ENCODE measurements around the gene ZNF784. TPM values are rescaled to one million over a fixed set of nuclear protein-coding genes. Genes with fewer than 3 reads are reported as not detected.

Gene ZNF784, protein sequence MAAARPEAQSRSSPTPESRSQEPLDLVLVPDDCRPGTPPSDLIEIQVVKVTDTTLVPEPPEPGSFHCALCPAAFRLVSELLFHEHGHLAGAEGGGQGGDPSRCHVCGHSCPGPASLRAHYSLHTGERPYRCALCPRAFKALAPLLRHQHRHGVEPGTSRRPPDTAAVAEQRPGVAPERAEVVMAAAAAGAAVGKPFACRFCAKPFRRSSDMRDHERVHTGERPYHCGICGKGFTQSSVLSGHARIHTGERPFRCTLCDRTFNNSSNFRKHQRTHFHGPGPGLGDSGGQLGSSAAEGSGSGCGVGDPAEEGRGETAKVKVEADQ
- 5.3 TPM for polyA plus RNA-seq (2013, experiment 1 of 2; ENCODE audit: insufficient read length)
- 5.5 TPM for polyA plus RNA-seq (2013, experiment 2 of 2; ENCODE audit: insufficient read length)

DNA sequence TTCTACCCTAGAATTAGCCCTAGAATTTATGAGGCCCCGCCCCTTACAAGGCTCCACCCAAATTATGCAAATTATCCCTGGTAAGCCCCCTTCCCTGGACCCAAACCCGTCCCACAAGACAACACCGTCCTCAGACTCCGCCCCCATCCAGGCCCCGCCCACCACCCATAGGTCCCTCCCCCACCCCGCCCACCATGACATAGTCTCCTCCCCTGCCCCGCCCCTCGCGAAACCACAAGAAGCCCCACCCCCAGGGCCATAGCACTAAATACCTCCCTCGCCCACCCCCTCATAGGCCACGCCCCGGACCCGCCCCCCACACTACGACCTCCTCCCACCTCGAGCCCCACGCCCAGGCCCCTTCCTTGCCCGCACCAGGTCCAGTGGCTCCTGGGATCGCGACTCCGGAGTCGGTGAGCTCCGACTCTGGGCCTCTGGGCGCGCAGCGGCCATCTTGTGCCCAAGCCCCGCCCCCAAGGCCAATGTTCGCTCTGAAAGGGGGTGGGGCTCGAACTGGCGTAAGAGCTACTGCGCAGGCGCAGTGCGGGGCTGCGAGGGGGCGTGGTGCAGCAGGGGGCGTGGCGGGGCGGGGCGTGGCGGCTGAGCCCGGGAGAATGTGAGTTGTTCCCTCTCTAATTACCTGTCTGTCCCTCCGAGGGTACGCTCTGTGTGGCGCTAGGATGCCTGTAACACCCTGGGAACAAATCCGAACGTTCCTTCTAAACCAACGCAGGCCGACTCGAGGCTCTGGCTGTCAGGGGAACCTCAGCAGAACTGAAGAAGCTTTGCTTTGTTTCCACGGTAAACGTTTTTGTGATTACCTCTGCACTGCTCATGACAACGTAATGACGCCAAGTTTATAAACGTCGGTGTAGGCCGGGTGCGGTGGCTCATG is at the start of gene ZNF784:
ZNF784 (minus strand) TSS at position 458 of the 895 bp plus-strand sequence; CDS start at position 453, 5 bp downstream.
- peak; percentile 94 for DNase-seq

DNA sequence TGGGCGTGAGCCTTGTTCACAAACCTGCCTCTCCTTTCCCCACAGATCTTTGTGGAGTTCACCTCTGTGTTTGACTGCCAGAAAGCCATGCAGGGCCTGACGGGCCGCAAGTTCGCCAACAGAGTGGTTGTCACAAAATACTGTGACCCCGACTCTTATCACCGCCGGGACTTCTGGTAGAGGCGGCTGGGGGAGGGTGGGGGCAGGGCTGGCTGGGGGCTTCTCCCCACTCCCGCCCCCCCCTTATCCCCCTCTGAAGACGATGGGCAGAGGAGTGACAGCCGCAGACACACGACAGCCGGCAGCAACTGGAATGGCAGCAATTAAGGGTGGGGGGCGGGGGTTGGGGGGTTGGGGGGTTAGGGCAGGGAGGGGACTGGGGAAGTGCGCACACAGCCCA is 49.5 kb upstream of the ZNF784 start:
- DNase-seq = no peak

DNA sequence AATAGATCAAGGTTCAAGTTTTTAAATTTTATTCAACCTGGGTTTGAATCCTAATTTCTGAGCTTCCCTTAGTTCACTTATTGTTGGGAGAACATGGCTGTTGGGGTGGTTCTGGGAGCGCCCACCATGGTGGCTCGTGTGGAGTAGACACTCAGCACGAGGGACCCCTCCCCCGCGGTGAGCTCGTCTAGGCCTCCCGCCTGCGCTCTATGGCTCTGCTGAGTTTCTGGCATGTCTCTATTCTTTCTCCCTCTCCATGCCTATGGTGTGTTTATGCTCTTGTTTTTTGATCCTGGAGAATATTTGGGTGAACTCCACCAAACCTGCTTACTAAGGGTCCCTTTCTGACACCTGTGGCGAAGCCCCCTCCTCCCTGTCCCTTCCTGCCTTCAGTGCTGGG is 49.1 kb upstream of the ZNF784 start:
- no peak for DNase-seq

DNA sequence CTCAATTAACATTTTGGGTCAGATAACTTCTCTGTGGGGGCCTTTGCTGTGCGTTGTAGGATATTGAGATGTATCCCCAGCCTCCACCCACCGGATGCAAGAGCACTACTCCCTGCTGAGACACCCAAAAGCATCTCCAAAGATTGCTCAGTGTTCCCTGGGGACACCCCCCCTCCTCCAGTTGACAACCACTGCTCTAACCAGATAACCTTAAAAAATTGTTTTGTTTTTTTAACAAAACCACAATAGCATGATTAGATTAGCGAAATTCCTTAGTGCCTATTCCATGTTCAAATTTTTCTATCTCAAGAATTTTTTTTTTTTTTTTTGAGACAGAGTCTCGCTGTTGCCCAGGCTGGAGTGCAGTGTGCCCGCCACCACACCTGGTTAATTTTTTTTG is 48.1 kb upstream of the ZNF784 start:
- DNase-seq = peak; percentile 46

DNA sequence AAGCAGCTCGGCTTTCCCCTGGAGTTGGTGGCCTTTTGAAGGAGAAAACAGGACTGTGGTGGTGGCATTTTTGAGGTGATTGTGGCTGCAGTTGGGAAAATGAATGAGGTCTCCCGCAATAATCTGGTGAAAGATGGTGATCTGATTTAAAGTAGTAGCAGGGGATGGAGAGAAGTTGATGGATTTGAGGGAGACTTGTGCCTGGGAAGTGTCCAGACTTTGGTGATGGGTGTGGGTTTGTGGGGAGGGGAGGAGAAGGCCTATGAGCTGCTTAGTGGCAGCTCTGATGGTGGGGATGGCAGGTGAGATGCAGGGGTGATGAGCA is 46.6 kb upstream of the ZNF784 start:
- no peak for DNase-seq

DNA sequence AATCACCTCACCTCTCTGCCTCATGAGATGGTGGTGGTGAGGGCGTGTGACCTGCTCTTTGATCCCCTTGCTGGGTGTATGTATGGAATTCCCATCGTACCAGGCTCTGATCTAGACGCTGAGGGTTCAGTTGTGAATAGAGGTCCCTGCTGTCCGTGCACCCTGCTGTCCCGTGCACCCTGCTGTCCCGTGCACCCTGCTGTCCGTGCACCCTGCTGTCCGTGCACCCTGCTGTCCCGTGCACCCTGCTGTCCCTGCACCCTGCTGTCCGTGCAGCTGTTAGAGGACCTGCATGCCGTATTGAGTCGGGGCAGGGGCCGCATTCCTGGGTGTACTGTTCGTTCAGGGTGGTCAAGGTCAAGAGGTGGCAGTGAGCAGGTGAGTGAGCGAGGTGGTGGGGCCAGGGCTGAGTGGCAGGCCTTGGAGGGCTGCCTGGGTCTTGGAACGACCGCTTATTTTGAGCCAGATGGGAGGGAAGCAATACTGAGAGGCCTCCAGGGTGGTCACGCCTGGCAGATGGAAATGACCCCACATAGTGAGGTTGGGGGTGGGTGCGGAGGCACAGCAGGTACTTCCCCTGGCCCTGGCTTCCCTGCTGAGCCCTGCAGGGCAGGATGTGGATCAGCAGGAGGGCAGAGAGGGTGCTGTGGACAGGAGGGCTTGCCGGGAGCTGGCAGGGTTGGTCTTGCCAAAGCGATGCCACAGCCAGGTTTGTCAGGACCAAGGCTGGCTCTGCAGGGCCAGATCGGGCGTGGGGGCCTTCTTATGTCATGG is 46.1 kb upstream of the ZNF784 start:
- DNase-seq = no peak

GRCh38 chr19:55669418-55670279 is 45.3 kb upstream of the ZNF784 start:
- no peak for DNase-seq

DNA sequence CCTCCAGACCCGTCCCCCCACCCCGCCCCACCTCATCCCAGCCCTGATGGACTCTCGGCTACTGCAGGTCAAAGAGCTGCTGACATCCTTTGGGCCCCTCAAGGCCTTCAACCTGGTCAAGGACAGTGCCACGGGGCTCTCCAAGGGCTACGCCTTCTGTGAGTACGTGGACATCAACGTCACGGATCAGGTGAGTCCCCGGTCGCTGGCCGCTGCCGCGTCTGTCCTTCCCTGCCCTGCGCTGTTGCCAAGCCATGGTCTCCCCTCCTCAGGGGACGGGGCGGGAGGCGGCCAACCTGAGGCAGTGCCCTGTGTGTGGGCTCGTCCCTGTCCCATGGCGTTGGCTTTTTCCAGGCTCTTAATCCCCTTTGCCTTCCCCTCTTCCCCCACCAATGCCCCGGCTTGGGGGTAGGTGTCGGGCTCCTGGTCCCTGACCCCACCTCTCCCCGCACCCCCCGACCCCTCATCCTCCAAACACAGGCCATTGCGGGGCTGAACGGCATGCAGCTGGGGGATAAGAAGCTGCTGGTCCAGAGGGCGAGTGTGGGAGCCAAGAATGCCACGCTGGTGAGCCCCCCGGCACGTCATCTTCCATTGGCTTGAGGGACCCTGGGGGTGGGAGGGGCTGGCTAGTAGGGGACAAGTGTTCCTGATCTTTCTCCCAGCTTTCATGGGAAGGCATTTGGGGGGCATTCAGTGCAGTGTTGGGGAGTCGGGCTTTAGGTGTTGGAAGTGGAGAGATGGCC is 44.4 kb upstream of the ZNF784 start:
- no peak for DNase-seq

DNA sequence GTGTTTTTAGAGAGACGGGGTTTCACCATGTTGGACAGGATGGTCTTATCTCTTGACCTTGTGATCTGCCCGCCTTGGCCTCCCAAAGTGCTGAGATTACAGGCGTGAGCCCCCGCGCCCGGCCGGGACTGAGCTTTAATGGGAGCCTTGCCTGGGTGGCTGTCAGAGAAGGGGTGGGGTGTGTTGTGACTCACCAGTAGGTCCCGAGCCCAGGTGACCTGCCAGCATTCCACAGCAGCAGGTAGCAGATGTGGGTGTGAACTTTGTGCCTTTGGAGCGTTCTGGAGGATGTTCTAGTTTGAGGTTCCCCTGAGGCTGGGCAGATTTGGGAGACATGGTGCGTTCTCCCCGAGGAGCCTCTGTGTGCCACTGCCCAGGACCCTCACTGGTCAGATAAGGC is 43.6 kb upstream of the ZNF784 start:
- DNase-seq = no peak

DNA sequence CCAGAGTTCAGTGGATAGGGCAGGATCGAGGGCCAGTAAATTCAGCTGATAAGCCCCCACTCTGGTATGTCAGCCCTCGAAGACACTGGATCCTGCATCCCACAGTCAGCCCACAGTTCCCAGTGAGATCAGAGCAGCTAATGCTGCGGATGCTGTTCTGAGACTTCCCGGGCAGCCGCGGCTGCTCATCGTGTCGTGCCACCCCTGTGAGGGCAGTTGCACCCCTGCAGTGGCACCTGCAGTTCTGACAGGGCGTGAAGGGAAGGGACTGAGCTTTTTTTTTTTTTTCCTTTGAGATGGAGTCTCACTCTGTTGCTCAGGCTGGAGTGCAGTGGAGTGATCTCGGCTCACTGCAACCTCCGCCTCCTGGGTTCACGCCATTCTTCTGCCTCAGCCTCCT is 43.1 kb upstream of the ZNF784 start:
- no peak for DNase-seq

GRCh38 chr19:55667006-55667381 is 42.6 kb upstream of the ZNF784 start:
- DNase-seq = no peak

DNA sequence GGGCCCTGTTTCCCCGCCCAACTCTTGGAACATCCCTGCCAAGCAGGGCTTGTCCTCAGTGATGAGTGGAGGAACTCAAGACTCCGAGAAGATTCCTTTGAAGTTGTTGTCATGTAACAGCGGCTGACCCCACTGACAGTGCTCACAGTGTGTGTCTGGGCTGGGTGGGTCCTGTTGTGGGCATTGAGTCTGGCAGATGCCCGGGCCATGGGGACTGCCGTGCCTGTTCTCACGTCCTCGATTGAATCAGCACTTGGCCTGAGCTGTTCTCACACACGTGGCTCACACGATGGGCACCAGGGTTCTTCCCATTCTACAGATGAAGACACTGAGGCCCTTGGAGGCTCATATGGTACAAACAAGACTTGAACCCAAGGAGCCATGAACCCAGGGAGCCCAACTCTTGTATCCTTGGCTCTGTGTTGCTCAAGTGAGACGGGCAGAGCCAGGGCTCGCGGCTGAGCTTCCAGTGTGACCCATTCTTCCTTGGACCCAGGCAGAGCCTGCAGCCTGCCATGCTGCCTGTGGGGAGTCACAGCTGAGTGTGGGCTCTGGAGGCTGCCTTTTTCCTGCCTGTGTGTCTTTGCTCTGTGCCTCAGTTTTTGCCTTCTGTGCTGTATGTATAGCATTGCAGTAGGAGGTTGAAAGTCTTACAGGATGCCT is 42.1 kb upstream of the ZNF784 start:
- no peak for DNase-seq

- no peak for DNase-seq
Observed at GRCh38 chr19:55663846-55664536, 39.6 kb upstream of the ZNF784 start.

DNA sequence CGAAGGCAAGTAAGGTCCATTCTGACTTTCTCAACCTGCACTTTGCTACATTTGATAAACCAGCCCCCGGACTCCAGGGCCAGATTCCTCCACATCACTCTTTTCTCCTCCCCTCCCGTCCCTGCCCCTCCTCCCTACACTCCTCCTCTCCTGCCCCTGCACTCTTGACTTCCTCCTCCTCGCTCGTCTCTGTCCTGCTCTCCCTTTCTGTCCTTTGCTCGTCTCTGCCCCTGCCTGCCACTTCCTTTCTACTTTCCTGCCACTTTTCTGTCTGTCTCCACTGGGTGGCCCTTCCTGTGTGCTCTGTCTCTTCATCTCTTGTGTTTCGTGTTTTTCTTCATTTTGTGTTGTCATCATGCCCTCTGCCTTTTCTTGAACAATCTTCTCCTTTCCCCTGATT is 37.5 kb upstream of the ZNF784 start:
- DNase-seq = no peak

DNA sequence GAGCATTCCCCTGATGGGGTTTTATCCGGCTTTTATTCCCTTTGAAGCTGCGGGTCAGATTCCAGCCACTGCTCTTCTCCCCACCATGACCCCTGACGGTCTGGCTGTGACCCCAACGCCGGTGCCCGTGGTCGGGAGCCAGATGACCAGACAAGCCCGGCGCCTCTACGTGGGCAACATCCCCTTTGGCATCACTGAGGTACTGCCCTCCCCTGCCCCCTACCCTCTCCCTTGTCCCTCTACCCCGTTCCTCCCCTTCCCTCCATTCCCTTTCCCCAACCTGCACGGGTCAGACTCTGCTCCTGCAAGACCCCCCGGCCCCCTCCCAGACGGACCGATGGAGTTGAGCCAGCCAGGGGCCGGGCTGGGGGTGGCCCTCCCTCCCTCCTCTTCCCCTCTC is 36.6 kb upstream of the ZNF784 start:
- no peak for DNase-seq

DNA sequence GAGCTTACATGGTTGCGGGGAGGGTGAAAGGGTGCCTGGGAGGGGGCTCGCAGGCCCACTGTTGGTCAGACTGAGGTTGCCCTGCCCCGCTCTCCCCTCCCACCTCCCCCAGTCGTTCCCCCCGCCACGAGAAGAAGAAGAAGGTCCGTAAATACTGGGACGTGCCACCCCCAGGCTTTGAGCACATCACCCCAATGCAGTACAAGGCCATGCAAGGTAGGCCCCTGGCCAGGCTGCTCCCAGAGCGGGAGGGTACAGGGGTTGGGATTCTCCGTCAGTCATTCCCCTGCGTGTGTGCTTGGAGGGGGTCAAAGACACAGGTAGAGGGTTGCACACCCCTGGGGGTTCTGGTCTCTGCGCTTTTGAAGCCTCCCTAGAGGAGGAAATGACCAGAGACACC is 36.0 kb upstream of the ZNF784 start:
- DNase-seq = no peak

DNA sequence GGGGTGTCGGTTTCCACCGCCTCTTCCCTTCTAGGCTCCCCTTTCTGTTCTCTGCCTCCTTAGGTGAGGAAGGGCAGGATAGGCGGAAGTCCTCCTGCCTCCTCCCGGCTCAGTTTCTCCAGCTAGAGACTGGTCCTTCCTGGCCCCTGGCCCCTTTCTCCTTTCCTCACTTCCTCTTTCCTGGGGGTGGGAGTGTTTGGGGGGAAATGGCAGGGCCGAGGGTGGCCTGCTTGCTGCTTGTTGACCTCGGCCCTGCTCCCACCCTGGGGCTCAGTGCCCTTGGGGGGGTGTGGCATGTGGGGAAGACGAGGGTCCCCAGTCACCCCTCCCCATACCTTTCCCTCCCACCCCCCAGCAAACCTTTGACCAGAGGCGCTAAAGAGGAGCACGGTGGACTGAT is 35.5 kb upstream of the ZNF784 start:
- DNase-seq = no peak

DNA sequence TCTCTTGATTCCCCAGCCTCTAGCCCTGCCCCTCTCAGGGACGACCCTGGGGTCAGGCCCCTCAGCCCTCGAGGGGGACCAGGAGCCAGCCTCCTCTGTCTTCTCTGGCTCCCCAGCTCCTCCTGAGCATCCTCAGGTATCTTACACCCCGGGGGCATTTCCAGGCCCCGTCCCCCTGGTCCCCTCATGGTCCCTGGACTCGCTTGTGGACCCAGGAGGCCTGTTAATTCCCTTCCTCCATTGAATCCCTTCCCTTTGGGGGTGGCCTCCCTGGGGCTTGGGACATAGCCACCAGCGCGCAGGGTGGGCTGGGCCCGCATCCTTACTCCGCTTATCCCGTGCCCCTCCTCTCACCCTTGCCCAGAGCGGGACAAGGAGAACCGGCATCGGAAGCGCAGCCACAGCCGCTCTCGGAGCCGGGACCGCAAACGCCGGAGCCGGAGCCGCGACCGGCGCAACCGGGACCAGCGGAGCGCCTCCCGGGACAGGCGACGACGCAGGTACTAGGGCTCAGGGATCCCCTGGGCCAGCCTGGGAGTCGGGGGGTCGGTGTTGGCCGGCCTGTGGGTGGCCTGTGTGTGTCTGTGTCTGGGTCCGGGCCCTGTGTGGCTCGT is 34.6 kb upstream of the ZNF784 start:
- DNase-seq = no peak

DNA sequence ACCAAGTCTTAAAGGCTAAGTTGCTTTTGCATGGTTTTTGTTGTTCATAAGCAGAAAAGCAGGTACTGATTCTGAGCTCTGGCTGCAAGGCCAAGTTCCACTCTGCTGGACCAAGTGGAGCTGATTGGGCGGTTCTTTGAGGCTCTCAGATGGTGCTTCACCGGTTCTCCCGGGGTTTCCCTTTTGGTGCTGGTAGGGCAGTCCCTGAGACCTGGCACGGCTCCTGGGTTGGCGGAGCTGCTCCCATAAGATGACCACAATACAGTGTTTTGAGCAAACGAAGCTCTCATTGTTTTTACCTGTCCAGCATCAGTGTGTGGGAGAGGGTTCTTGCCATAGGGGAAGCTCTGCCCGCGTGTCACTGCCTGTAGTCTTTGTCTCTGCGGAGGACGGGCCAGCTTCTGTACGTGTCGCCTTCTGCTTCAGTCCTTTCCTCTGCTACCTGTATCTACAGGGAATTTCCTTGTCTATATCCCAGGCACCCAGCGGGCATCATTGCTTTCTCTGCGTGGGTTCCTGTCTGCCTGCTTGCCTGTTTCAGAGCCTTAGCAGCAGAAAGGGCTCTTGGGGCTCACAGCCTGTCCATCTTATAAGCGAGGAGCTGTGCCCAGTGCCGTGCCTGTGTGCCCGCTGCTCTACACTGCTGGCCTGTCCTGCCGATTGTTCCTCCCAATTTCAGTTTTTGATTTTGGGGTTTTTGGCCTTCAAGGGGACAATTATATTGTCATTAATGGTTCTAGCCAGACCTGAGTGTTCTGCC is 32.8 kb upstream of the ZNF784 start:
- no peak for DNase-seq
